HG02610 (cell line): ENCODE results near the gene PRKCB.

Experiments
- ATAC-seq: cut with Tn5 transposase; IDR thresholded peaks from one replicate; pipeline ENCODE4 v1.9.1; 2021; ENCODE audit warnings: mild to moderate bottlenecking, moderate library complexity; ENCODE audit not compliant: unreplicated experiment

Gene PRKCB

DNA sequence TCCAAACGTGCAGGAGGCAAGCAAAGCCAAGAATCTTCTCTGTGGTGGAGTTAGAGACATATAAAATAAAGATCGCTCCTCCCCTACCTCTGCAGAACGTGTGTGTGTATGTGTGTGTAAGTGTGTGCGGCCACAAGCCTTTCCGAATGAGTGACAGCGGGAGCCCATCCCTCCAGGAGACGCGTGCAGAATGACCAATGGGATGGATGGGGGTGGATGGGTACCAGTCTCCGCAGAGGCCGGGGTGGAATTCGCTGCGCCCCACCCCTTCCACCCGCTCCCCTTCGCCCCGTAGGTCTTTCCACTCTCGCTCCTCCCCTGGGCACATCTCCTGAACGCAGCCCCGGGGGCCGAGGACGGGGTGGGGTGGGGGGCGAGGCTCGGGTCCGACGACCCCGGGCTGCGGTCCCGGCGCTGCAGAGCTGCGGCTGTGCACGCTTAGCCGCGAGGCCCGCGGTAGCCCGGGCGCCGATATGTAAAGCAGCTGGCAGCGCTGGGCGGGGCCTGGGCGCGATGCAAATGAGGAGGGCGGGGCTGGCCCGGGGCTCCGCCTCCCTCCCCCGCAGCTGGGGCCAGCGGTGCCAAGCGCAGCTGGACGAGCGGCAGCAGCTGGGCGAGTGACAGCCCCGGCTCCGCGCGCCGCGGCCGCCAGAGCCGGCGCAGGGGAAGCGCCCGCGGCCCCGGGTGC lies at the start of gene PRKCB:
Gene PRKCB, plus strand, starts transcription at position 594 of the 688 bp plus-strand sequence.
- peak; percentile 72 for ATAC-seq

DNA sequence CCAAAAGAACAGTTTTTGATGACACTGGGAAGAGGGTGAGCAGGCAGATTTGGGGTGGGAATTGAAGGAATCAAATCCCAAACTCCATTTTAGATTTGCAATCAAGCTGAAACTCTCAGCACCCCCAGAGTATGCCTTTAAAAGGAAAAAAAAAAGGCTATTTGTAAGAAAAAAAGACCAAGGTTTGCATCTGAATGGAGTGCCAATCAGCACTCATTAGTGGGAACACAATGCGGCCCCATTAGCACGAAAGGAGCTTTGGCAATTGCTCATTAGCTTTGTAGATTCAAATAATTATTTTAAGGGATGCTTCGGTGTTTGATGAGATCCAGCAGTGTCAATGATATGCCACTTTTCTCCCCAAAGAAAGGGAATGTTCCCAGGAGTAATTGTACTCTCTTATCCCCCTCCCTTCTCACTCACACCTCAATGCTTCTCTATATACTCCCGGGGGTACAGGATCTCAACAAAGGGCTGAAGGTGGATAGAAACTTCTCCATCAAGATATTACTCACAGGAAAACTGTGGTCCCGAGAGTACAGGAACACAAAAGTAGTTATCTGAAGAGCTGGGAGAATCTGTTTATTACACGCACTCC lies 48.7 kb upstream of the PRKCB start:
- ATAC-seq = no peak

DNA sequence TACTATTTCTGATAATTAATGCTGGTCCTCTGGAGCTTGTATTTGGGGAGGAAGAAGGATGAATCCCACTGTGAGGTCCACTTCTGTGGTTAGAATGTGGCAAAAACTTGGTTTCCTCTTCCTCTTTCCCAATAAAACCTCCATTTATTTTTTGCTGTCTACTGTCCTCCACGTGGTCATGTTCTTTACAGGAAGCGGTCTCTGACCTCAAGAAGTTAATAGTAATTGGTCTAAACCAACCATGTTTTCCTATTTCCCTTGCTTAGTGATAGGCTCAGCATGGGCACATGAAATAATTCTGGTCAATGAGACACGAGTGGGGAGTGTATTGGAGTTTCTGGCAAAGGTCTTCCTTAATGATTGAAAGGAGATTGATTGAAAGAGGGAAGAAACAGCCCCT lies 47.1 kb upstream of the PRKCB start:
- no peak for ATAC-seq

DNA sequence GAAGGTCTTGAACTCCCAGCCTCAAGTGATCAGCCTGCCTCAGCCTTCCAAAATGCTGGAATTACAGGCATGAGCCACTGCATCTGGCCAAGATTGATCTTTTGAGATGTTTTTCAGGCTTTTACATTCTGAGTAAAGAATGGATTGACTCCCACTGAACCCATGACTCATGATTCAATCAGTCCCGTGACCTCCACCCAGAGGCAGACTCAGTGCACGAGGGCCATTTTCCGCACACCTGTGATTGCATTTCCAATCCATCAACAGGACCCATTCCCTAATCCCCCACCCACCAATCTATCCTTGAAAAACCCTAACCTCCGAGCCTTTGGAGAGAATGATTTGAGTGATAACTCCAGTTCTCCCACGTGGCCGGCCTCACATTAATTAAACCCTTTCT lies 40.4 kb upstream of the PRKCB start:
- ATAC-seq = no peak

DNA sequence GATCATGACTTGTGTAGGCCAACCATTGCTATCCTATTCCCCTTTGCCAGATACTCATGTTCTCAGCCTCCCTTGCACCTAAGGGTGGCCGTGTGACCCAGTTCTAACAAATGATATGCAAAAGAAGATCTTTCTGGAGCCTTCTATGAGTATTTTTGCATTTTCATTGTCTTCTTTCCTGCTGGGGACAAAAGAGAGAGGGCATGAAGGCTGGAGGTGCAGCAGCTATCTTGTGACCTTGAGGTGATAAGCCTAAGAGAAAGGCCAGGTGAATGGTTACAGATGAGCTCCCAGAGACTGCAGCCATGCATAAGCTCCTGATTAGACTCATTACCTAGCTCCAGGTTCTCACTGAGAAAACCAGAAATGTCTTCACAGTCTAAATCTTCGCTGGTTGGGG lies 38.8 kb upstream of the PRKCB start:
- no peak for ATAC-seq

DNA sequence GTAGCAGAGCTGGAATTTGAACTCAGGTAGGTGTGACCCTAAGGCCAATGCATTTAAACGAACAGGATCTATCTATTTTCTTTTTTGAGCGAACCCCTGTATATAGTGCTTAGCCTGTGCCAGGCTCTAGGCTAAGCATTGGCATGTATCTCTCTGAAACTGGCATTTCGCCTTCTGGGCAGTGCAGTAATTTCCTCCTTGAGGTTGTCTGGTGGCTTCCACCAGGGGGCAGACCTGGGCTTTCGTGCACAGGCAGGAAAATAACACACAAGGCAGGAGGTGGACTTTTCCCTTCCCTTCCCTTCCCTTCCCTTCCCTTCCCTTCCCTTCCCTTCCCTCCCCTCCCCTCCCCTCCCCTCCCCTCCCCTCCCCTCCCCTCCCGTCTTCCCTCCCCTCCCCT lies 34.4 kb upstream of the PRKCB start:
- no peak for ATAC-seq

DNA sequence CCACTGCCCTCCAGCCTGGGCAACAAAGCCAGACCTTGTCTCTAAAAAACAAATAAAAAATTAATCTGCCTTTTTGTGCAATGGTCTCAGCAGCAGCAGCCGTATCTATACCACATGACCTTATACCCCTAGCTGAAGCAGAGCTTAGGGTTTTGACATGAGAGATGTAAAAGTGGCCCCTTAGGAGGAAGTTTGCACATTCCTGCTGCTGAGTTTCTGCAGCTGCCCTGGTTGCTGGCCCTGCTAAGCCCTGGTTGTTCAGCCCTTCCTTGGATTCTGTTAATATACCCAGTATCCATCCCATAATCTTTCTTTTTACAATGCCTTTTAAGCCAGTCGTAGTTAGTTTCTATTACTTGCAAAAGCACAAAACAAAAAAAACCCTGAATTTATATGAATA lies 33.0 kb upstream of the PRKCB start:
- no peak for ATAC-seq

DNA sequence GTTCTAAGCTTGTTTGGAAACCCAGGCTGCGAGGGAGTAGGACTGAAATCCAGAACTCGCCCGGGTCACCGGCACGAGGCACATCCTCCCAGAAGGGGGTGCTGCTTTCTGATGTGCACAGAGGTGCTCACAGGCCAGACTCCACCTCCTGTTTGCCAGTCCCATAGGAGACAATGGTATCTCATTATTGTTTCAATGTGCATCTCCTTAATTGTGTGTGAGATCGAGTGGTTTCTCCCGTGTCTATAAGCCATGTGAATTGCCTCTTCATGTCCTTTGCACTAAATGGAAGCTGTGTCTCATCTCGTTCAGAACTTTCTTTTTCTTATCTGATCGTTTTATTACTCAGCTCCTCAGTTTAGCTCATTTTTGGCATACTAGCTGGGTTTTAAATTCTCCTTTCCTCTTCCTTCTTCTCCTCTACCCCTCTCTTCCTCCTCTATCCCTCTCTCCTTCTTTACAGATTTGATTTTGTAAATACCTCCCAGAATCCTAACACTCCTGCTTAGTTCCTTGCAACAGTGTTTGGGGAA lies 32.1 kb upstream of the PRKCB start:
- peak; percentile 58 for ATAC-seq

DNA sequence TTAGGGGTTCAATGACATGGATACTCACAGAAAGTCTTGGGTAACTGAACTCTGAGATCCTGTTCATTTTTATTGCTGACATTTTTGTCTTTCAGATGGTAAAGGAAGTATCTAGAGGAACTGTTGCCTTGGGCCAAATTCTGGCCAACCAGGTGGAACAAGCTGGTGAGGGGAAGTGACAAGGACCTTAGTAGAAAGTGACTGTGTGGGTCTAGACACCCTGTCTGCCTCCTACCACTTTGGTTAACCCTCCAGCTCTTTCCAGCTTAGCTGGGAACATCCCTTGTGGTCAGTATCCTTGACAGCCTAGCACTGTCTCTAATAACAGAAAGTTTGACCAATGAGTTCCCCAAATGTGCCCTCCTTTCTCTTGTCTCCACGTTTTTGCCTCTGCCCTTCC lies 28.8 kb upstream of the PRKCB start:
- no peak for ATAC-seq

DNA sequence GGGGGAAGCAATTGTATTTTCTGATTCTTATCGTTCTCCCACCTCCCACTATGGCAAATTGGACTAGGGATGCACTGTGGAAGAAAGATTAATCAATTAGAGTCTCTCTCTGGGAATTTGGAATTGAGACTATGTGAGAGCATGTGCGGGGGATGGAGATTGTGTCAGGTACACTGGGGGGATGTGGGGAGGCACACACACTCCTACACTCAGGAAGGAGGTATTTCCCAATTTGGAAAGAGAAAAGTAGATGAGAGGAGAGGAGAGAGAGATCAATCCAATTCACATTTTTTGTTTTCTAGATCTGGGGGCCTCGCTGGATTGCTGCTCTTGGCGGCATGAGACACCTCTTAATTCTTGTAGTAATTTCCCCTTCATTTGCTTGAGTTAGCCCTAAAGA lies 14.3 kb upstream of the PRKCB start:
- ATAC-seq = no peak

DNA sequence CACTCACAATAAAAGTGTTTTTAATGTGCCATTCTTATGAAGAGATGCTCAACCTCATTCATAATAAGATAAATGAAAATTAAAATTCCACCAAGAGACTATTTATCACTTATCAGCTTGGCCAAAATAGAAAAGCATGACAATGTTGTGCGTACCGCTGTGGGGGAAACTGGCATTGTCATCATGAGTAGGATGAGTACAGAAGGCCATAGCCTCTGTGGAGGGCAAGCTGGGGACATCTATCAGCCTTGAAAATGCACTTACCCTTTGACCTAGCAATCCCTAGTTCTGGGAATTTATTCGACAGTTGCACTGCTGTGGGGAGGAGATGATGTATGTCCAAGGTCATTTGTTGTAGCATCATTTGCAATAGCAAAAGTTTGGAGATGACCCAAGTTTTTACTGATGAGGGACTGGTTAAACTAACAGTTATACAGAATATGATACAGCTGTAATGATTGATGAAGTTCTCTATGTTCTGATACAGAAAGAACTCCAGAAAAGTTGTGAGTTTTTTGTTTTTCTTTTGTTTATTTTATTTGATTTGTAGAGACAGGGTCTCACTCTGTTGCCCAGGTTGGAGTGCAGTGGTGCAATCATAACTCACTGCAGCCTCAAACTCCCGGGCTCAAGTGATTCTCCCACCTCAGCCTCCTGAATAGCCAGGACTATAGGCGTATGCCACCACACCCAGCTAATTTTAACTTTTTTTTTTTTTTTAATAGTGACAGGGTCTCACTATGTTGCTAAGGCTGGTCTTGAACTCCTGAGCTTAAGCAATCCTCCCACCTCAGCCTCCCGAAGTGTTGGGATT lies 13.7 kb upstream of the PRKCB start:
- ATAC-seq = no peak

DNA sequence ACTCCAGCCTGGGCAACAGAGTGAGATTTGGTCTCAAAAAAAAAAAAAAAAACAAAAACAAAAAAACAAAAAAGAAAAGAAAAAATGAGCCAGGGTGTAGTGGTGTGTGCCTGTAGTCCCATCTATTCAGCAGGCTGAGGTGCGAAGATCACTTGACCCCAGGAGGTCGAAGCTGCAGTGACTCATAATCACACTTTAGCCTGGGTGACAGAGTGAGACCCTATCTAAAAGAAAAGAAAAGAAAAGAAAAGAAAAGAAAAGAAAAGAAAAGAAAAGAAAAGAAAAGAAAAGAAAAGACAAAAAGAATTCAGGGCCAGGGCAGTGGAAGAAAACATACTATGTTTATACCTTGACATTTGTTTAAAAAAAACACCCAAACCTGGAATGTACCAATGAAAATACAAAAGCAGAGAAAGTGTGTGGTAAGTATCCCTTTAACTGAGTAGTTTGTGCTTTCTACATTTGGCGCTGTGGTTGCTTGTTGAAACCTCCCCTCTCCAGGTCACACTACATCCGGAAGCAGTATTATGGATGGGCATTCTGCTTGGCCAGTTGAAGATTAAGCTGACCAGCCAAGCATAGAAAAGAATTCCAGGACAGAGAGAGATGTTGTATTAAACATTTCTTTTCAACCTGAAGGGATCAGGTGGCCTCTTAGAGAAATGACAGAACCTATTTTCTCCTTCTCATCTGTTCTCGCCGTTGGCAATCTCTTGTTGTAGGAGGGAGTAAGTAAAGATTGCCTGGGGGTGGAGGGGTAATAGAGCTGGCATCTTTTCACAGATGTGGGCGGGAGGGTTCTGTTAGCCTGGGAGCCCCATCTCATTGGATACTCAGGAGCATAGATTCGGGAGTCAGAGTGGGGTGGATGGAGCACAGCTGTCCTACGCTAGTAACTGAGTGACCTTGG lies 12.1 kb upstream of the PRKCB start:
- no peak for ATAC-seq

DNA sequence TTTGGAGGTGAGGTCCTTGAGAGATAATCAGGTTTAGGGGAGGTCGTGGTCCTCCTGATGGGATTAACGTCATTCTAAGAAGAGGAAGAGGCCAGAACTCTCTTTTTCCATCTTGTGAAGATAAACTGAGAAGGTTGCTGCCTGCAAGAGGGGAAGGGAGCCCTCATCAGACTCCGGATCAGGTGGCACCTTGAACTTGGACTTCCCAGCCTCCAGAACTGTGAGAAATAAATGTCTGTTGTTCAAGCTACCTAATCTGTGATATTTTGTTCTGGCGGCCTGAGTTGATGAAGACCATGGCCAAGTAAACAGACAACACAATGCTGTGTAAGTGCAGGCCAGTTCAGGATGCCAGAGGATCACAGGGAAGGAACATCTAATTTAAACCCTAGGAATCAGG lies 10.9 kb upstream of the PRKCB start:
- ATAC-seq = no peak

DNA sequence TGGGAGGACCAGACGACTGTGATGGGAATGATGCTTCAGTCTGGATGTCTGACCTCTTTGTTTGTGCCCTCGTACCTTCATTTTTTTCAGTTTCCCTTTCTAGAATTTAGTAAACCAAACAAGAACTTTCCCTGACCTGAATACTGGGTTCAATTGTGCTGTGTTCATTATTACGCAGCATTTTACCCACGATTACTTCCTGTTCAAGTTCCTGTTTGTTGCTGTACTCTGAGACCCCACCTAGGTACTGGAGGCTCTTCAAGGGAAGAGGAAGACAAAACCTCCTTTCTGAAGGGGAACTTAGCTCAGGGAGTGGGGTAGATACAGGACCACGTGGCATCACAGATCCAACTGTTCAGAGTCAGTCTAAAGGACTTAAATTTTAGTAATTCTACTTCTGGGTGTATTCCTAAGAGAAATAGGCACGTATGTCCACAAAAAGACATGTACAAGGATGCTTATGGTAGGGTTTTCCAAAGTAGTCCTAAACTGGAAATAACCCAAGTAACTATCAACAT lies 9.2 kb upstream of the PRKCB start:
- peak; percentile 81 for ATAC-seq

DNA sequence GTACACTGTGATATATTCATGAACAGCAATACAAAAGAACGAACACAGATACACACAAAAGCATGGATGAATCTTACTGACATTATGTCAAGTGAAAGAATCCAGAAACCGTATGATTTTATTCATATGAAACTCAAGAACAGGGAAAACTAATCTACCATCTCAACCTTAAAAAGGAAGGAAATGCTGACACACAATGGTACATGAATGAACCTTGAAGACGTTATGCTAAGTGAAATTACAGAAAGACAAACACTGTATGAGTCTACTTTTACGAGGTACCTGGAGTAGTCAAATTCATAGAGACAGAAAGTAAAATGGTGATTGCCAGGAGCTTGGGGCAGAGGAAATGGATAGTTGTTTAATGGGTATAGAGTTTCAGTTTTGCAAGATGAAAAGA lies 8.7 kb upstream of the PRKCB start:
- peak; percentile 69 for ATAC-seq

DNA sequence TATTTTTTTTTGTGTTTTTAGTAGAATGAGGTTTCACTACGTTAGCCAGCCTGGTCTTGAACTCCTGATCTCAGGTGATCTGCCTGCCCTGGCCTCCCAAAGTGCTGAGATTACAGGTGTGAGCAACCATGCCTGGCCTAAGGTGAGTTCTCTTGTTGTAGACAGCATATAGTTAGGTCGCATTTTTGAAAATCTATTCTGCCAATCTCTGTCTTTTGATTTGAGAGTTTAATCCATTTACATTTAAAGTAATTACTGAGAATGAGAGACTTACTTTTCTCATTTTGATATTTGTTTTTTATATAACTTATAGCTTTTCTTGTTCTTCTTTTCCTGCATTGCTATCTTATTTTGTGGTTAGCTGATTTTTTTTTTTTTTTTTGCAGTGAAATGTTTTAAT lies 6.3 kb upstream of the PRKCB start:
- ATAC-seq = no peak

DNA sequence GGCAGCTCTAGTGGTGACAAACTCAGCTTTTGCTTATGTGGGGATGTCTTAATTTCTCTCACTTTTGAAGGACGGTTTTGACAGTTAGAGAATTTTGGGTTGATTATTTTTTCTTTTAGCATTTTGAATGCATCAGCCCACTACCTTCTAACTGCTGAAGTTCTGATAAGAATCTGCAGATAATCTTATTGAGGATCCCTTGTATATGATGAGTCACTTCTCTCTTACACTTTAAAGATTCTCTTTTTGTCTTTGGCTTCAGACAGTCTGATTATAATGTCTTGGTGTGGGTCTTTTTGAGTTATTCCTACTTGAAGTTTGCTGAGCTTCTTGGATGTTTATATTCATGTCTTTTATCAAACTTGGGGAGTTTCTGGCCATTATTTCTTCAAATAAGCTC lies 5.5 kb upstream of the PRKCB start:
- no peak for ATAC-seq

DNA sequence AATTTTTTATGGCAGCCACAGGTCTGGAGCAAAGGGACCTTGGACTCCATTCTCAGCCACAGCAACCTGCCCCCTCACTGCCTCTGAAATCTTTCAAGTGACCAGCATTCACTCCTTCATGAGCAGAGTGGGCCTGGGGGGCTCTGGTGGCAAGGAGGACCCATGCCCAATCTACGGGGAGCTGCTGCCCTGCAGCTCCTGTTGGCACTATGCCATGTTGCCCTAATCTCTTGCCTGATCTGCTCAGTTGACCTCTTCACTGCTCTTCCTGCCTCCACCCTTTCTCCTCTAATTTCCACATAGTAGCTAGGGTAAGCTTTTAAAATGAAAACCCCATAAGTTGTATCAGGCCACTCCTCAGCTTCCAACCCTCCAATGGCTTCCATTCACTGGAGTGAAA lies 2.9 kb upstream of the PRKCB start:
- ATAC-seq = no peak

DNA sequence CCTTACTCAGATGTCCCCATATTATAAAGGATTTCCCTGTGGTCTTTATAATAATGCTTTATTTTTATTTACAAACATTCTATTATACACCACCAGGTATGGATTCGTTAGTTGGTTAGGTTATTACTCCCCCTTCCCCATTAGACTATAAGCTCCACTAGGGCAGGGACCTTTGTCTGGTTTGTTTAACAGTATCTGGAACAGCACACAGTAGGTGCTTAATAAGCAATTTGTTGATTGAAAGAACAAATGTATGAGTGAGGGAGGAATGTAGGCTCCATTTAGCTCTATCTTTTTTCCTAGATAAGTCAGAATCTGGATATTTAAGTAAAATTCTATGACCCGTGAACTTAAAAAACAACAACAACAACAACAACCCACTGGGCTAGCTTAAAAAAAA lies 2.3 kb upstream of the PRKCB start:
- no peak for ATAC-seq

DNA sequence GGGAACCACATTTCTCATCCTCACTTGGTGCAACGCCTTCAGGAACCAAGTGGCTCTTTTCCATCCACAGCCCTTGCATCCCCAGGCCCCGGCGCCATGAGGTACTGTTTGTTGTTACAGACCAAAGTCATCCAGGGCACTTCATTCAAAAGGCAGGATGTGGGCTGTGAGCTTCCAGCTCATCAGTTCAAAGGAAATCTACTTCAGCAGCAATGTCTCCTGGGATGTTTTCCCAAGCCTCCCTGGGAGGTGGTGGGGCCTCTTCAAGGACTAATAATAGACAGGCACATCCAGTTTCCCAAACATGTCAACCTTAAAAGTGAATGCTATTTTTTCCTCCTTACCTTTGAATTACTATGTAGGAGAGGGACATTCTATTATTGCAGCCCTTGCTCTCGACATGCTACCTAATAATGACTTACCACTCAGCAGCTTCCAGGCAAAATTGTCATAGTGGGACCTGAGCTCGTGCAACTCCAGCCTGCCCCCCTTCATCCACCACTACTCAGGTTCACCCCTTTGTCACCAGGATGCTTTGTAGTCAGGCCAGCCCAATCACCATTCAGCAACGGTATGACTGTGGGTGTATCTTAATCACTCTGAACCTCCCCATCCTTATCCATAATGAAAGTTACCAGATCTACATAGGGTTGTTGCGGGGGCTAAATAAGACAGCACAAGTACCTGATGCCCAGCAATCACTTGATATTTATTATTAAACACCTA lies 1.7 kb upstream of the PRKCB start:
- ATAC-seq = no peak
